GM21528 (cell line): ENCODE results near the gene GNAI2.
"Not testable (repeated sequence)": the region's sequence is repeated elsewhere in the genome, so short reads cannot be mapped to it uniquely, and the experiment has no call there.

Source experiments
- ATAC-seq: cut with Tn5 transposase; IDR thresholded peaks from one replicate; pipeline ENCODE4 v1.9.1; 2021; ENCODE audit warnings: mild to moderate bottlenecking, moderate library complexity; ENCODE audit not compliant: unreplicated experiment, low FRiP score

The GNAI2 gene

GRCh38 chr3:50203809-50204803, 31.9 kb upstream of the GNAI2 start:
- no peak for ATAC-seq

- ATAC-seq: no peak
These were observed 31.1 kb upstream of the GNAI2 start, which contains the start of gene SLC38A3 for GRCh38 chr3:50204804-50205412. TSS of gene SLC38A3 (plus strand) at chr3:50205271. CDS start at chr3:50214200, 8,929 bp downstream.

- no peak for ATAC-seq
These were observed 30.4 kb upstream of the GNAI2 start for GRCh38 chr3:50205413-50206276.

- ATAC-seq: no peak
These were observed 28.5 kb upstream of the GNAI2 start for GRCh38 chr3:50207359-50208042.

- ATAC-seq: no peak
These were observed 27.2 kb upstream of the GNAI2 start for GRCh38 chr3:50208677-50209344.

GRCh38 chr3:50210176-50210509, 25.9 kb upstream of the GNAI2 start:
- no peak for ATAC-seq

- no peak for ATAC-seq
These were observed 25.3 kb upstream of the GNAI2 start for GRCh38 chr3:50210510-50211367.

- not testable (repeated sequence) for ATAC-seq
These were observed 24.7 kb upstream of the GNAI2 start for GRCh38 chr3:50211368-50211717.

GRCh38 chr3:50211930-50212329, 24.1 kb upstream of the GNAI2 start:
- ATAC-seq: no peak

GRCh38 chr3:50212502-50212901, 23.5 kb upstream of the GNAI2 start:
- no peak for ATAC-seq

GRCh38 chr3:50212971-50213370, 23.0 kb upstream of the GNAI2 start:
- no peak for ATAC-seq

GRCh38 chr3:50213373-50213772, 22.6 kb upstream of the GNAI2 start:
- no peak for ATAC-seq

GRCh38 chr3:50214824-50215223, 21.2 kb upstream of the GNAI2 start:
- ATAC-seq: no peak

- ATAC-seq: no peak
These were observed 20.5 kb upstream of the GNAI2 start for GRCh38 chr3:50215529-50215928.

- ATAC-seq: no peak
These were observed 18.3 kb upstream of the GNAI2 start for GRCh38 chr3:50217681-50218080.

GRCh38 chr3:50218448-50218847, 17.6 kb upstream of the GNAI2 start:
- no peak for ATAC-seq

GRCh38 chr3:50219285-50219684, 16.7 kb upstream of the GNAI2 start:
- no peak for ATAC-seq

GRCh38 chr3:50220109-50220508, 15.9 kb upstream of the GNAI2 start:
- ATAC-seq: no peak

- ATAC-seq: no peak
These were observed 15.0 kb upstream of the GNAI2 start for GRCh38 chr3:50221051-50221410.
